Osteocyte (in vitro differentiated cells): ENCODE results near the gene DMPK. TPM values are rescaled to one million over a fixed set of nuclear protein-coding genes. Genes with fewer than 3 reads are reported as not detected.

Source experiments
- DNase-seq: peaks from one replicate; pipeline ENCODE4 v3.0.0; 2021; ENCODE audit warnings: mixed read lengths; ENCODE audit not compliant: unreplicated experiment; ENCODE audit errors: extremely low spot score
- H3K27ac Mint-ChIP-seq: one replicate; pipeline ENCODE4 v1.8.0; 2021; ENCODE audit warnings: mild to moderate bottlenecking, mixed read lengths; ENCODE audit not compliant: unreplicated experiment
- H3K27me3 Mint-ChIP-seq: one replicate; pipeline ENCODE4 v1.8.0; 2021; ENCODE audit warnings: mixed read lengths; ENCODE audit not compliant: unreplicated experiment
- H3K36me3 Mint-ChIP-seq: one replicate; pipeline ENCODE4 v1.8.0; 2021; ENCODE audit warnings: mixed read lengths; ENCODE audit not compliant: unreplicated experiment
- H3K4me1 Mint-ChIP-seq: one replicate; pipeline ENCODE4 v1.8.0; 2021; ENCODE audit warnings: mixed read lengths; ENCODE audit not compliant: unreplicated experiment
- H3K4me3 Mint-ChIP-seq: one replicate; pipeline ENCODE4 v1.8.0; 2021; ENCODE audit warnings: mild to moderate bottlenecking, moderate library complexity, mixed read lengths; ENCODE audit not compliant: unreplicated experiment
- H3K9me3 Mint-ChIP-seq: one replicate; pipeline ENCODE4 v1.8.0; 2021; ENCODE audit warnings: mixed read lengths; ENCODE audit not compliant: unreplicated experiment
- CTCF ChIP-seq: fragments of 200-600 bp; sonication (generic); IDR thresholded peaks from 2 replicates; pipeline ENCODE4 v1.5.0; 2021; ENCODE audit warnings: antibody characterized with exemption, mild to moderate bottlenecking, moderate library complexity
- total RNA-seq: library from RNA; stranded (reverse); gene quantifications from 2 replicates; pipeline ENCODE4 v1.2.1, GENCODE V29; 2021

DMPK gene
- total RNA-seq, 1 donor from 2014 or later = 86.9 TPM

- Mint-ChIP-seq H3K9me3 (no peaks in the 10 kb centered on the region), H3K27me3 (no peaks in the 10 kb centered on the region)
Observed at GRCh38 chr19:45815481-45816216, 33.4 kb upstream of the DMPK start.

GRCh38 chr19:45814851-45815480, 32.7 kb upstream of the DMPK start, which contains the start of gene RSPH6A:
Gene RSPH6A (minus strand): TSS chr19:45815308. CDS start chr19:45815176, 132 bp downstream.
- H3K27ac Mint-ChIP-seq = peak within 1 kb of the TSS; percentile 72
- DNase-seq = no peak
- TF ChIP-seq CTCF = no peak
- H3K4me1 Mint-ChIP-seq = peaks cover 16% of the 10 kb centered on the region
- H3K36me3 Mint-ChIP-seq = no peaks in the 10 kb centered on the region
- no peaks in the 10 kb centered on the region for H3K27me3 Mint-ChIP-seq
- H3K4me3 Mint-ChIP-seq = peak within 1 kb of the TSS; percentile 88
- no peaks in the 10 kb centered on the region for H3K9me3 Mint-ChIP-seq

More at GRCh38 chr19:45815481-45816216, 33.4 kb upstream of the DMPK start:
- H3K4me1 Mint-ChIP-seq = peaks cover 10% of the 10 kb centered on the region
- H3K27ac Mint-ChIP-seq = peak overlapping the region; percentile 72
- DNase-seq = no peak
- H3K4me3 Mint-ChIP-seq = peak overlapping the region; percentile 88
- TF ChIP-seq CTCF = no peak
- H3K36me3 Mint-ChIP-seq = no peaks in the 10 kb centered on the region

GRCh38 chr19:45814166-45814780, 32.0 kb upstream of the DMPK start:
- H3K9me3 Mint-ChIP-seq = no peaks in the 10 kb centered on the region
- H3K4me3 Mint-ChIP-seq = no peak overlapping the region
- no peaks in the 10 kb centered on the region for H3K36me3 Mint-ChIP-seq
- H3K27ac Mint-ChIP-seq = no peak overlapping the region
- no peak for DNase-seq
- TF ChIP-seq CTCF = no peak
- no peaks in the 10 kb centered on the region for H3K27me3 Mint-ChIP-seq
- peaks cover 22% of the 10 kb centered on the region for H3K4me1 Mint-ChIP-seq

- Mint-ChIP-seq H3K27me3 (no peaks in the 10 kb centered on the region), H3K36me3 (no peaks in the 10 kb centered on the region), H3K9me3 (no peaks in the 10 kb centered on the region), H3K27ac (no peak overlapping the region), H3K4me3 (no peak overlapping the region), H3K4me1 (peaks cover 22% of the 10 kb centered on the region)
- no peak for TF ChIP-seq CTCF
- no peak for DNase-seq
Observed at GRCh38 chr19:45812297-45812696, 30.0 kb upstream of the DMPK start.

- no peaks in the 10 kb centered on the region for H3K9me3 Mint-ChIP-seq
- peaks cover 14% of the 10 kb centered on the region for H3K4me1 Mint-ChIP-seq
Observed at GRCh38 chr19:45809643-45810159, 27.4 kb upstream of the DMPK start.

More at GRCh38 chr19:45809643-45810159, 27.4 kb upstream of the DMPK start:
- Mint-ChIP-seq H3K4me3 (no peak overlapping the region), H3K36me3 (no peaks in the 10 kb centered on the region), H3K27me3 (no peaks in the 10 kb centered on the region), H3K27ac (peak overlapping the region; percentile 92)
- DNase-seq = no peak
- TF ChIP-seq CTCF = no peak
